K562 (cell line): ENCODE results near the gene SLC15A3. TPM values are rescaled to one million over a fixed set of nuclear protein-coding genes. Genes with fewer than 3 reads are reported as not detected.

ENCODE experiments used
- AFF1 ChIP-seq, 2 experiments: fragments of 450-650 bp; IDR thresholded peaks; 2 replicates each; pipeline ENCODE4 v1.6.1; 2018; ENCODE audit warnings: mild to moderate bottlenecking in 2 of 2, low read depth in 1 of 2; ENCODE audit not compliant: partially characterized antibody in 2 of 2
- CLOCK ChIP-seq: fragments of 250-450 bp; sonication (Bioruptor Pico); IDR thresholded peaks from 2 replicates; pipeline ENCODE4 v1.4.0; 2020; ENCODE audit warnings: mild to moderate bottlenecking, moderate library complexity, borderline replicate concordance
- CREBBP ChIP-seq: IDR thresholded peaks from one replicate; pipeline ENCODE4 v1.6.1; 2012; ENCODE audit warnings: low read depth, mild to moderate bottlenecking, control low read depth, inconsistent platforms, low read length
- CXXC5 ChIP-seq: fragments of 250-450 bp; sonication (Bioruptor Pico); IDR thresholded peaks from 2 replicates; pipeline ENCODE4 v1.8.0; 2022; ENCODE audit warnings: inconsistent platforms, mild to moderate bottlenecking, moderate library complexity
- E2F8 ChIP-seq: fragments of 450-650 bp; IDR thresholded peaks from 2 replicates; pipeline ENCODE4 v1.7.1; 2018; ENCODE audit warnings: mild to moderate bottlenecking, low read depth; ENCODE audit not compliant: partially characterized antibody
- L3MBTL2 ChIP-seq: fragments of 450-650 bp; IDR thresholded peaks from 2 replicates; pipeline ENCODE4 v1.6.1; 2016; ENCODE audit warnings: mild to moderate bottlenecking, moderate library complexity
- NEUROD1 ChIP-seq: fragments of 150-350 bp; IDR thresholded peaks from 2 replicates; pipeline ENCODE4 v1.6.1; 2014; ENCODE audit warnings: borderline replicate concordance, low read length, low read depth; ENCODE audit not compliant: partially characterized antibody
- RB1 ChIP-seq: fragments of 450-650 bp; IDR thresholded peaks from 2 replicates; pipeline ENCODE4 v1.6.1; 2017; ENCODE audit warnings: low read depth, mild to moderate bottlenecking
- SMAD4 ChIP-seq: fragments of 250-450 bp; sonication (Bioruptor Pico); conservative IDR thresholded peaks from 2 replicates; pipeline ENCODE4 v1.8.0; 2021; ENCODE audit warnings: inconsistent platforms, mild to moderate bottlenecking, moderate library complexity
- SP1 ChIP-seq: sonication (generic); formaldehyde crosslinking; IDR thresholded peaks from 2 replicates; pipeline ENCODE4 v1.8.1; 2022; ENCODE audit warnings: mild to moderate bottlenecking, missing genetic modification reagents
- polyA plus RNA-seq, 8 experiments: library from polyadenylated mRNA; depleted of rRNA in 4 of 8; stranded (reverse) in 5 of 8; unstranded in 3 of 8; fragments of >200 nt; fragmentation: Nextera tagmentation in 2 of 8; fragmentation: Illumina TruSeq in 1 of 8; extraction: Ambion mirVana in 2 of 8; extraction: Trizol in 1 of 8; gene quantifications; 2 replicates each; pipeline versions ENCODE4 v1.2.1 to v1.2.3, GENCODE V29; 2011 to 2014; ENCODE audit warnings: inconsistent platforms in 1 of 8, missing spikeins in 1 of 8
- total RNA-seq, 7 experiments: library from RNA; depleted of rRNA in 6 of 7; stranded (reverse); fragments of >200 nt in 6 of 7; fragmentation: Illumina TruSeq in 2 of 7; extraction: Trizol in 2 of 7; gene quantifications; 2 replicates each; pipeline versions ENCODE4 v1.2.1 to v1.2.3, GENCODE V29; 2011 to 2021; ENCODE audit warnings: low replicate concordance in 1 of 7
- TF ChIP-seq, protein P1 (sequence below), 2 experiments: IDR thresholded peaks; 2 replicates each; pipeline ENCODE4 v1.6.1; 2011; ENCODE audit warnings: borderline replicate concordance in 1 of 2, control low read depth in 1 of 2, low read depth in 1 of 2, low read length in 1 of 2, mild to moderate bottlenecking in 1 of 2, mixed read lengths in 1 of 2, moderate library complexity in 1 of 2; ENCODE audit not compliant: insufficient read depth in 1 of 2, insufficient read length in 1 of 2, poor library complexity in 1 of 2, severe bottlenecking in 1 of 2; ENCODE audit errors: extremely low read depth in 1 of 2
- TF ChIP-seq, protein P2 (sequence below): fragments of 200-800 bp; sonication (Bioruptor generic); IDR thresholded peaks from 2 replicates; pipeline ENCODE4 v1.6.1; 2017; ENCODE audit warnings: missing genetic modification characterization, missing compliant biosample characterization

Gene SLC15A3
- total and polyA plus RNA-seq, 9 of the 15 experiments (the other 6 are each of a cell fraction or from before 2014, with no cell fraction given) = 0.07 to 0.27 TPM; not detected in 7

DNA sequence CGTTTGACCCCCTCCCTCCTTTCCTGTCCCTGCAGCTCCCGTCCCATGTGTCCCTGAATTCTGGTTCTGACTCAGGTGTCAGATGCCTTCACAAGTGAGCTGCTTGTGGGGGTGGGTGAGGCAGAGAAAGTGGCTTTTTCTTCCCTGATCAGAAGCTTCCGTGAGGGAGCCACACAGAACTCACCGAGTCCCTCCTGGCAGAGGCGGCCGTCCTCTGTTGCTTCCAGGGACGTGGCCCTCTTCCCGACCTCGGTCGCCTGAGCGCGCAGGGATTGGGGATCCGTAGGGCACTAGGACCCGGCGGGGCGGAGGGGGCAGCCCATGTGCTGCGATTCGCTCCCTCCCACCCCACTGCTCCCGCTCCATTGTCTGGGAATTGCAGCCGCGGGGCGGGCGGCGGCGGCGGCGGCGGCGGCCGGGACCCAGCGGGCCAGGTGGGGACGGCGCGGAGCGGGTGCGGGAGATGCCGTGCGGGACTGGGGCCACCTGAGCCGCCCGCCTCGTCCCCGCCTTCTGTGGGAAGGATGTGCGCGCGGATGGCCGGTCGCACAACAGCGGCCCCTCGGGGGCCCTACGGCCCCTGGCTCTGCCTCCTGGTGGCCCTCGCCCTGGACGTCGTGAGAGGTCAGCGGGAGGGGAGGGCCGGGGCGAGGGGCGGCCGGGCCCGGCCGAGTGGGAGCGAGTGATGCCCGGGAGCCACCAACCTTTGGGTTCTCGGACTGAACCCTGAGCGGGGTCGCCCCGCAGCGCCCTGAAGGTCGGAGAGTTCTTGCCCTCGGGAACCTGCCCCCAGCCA, 27.7 kb downstream of the SLC15A3 start, which contains the start of gene TMEM132A (continued):
- TF ChIP-seq SMAD4 (CRISPR knock-in tag) (0 out of 2 replicates have a peak, but pooled peaks have one; percentile 29), CREBBP (no peak), CXXC5 (CRISPR knock-in tag) (peak; percentile 30; the same call in 1 of the 2 replicates), E2F8 (no peak), RB1 (peak; percentile 42; the same call in 1 of the 2 replicates), AFF1 (IDR thresholded peaks at IDR 0.05; ENCODE audit: low read depth in 1 of 2, partially characterized antibody in 2 of 2) (no peak), CLOCK (CRISPR knock-in tag) (no peak), SP1 (CRISPR knock-in tag) (0 out of 2 replicates have a peak, but pooled peaks have one; percentile 20), NEUROD1 (peak; percentile 54), L3MBTL2 (peak; percentile 65)
- TF ChIP-seq, protein P1, sequence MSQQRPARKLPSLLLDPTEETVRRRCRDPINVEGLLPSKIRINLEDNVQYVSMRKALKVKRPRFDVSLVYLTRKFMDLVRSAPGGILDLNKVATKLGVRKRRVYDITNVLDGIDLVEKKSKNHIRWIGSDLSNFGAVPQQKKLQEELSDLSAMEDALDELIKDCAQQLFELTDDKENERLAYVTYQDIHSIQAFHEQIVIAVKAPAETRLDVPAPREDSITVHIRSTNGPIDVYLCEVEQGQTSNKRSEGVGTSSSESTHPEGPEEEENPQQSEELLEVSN (IDR thresholded peaks at IDR 0.05; ENCODE audit: borderline replicate concordance in 1 of 2, extremely low read depth in 1 of 2, insufficient read depth in 1 of 2, insufficient read length in 1 of 2, low read depth in 1 of 2, low read length in 1 of 2, poor library complexity in 1 of 2, severe bottlenecking in 1 of 2) = peak; percentile 25 to 66
- TF ChIP-seq, protein P2, sequence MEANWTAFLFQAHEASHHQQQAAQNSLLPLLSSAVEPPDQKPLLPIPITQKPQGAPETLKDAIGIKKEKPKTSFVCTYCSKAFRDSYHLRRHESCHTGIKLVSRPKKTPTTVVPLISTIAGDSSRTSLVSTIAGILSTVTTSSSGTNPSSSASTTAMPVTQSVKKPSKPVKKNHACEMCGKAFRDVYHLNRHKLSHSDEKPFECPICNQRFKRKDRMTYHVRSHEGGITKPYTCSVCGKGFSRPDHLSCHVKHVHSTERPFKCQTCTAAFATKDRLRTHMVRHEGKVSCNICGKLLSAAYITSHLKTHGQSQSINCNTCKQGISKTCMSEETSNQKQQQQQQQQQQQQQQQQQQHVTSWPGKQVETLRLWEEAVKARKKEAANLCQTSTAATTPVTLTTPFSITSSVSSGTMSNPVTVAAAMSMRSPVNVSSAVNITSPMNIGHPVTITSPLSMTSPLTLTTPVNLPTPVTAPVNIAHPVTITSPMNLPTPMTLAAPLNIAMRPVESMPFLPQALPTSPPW (CRISPR knock-in tag) = peak; percentile 11; the same call in 1 of the 2 replicates
